Natural killer cell (primary cell): ENCODE data around the gene AMY2B. TPM values are rescaled to one million over a fixed set of nuclear protein-coding genes. Genes with fewer than 3 reads are reported as not detected.
"Not testable (repeated sequence)": the region's sequence is repeated elsewhere in the genome, so short reads cannot be mapped to it uniquely, and the experiment has no call there.

Source experiments
- ATAC-seq, 3 donors: fragments of 150-1000 bp in 2 of 3; fragments of 200-7000 bp in 1 of 3; cut with Tn5 transposase; 1 replicate in 1 of 3; 2 replicates in 2 of 3; pipeline ENCODE4 v1.10.0; 2021; ENCODE audit warnings: mild to moderate bottlenecking in 2 of 3, moderate library complexity in 2 of 3
- DNase-seq, 2 donors: peaks; one replicate each; pipeline versions ENCODE4 v3.0.0 to v3.0.0-alpha.2; 2013 to 2021; ENCODE audit warnings: mixed read lengths in 1 of 2
- H3K27ac ChIP-seq: one replicate; pipeline ENCODE4 v1.5.1; 2013; ENCODE audit warnings: mild to moderate bottlenecking, low read length
- H3K27me3 ChIP-seq: one replicate; pipeline ENCODE4 v1.6.1; 2013; ENCODE audit warnings: low read length; ENCODE audit not compliant: control insufficient read depth, insufficient read depth
- H3K36me3 ChIP-seq: one replicate; pipeline ENCODE4 v1.6.1; 2013; ENCODE audit warnings: low read length; ENCODE audit not compliant: control insufficient read depth, insufficient read depth
- H3K4me1 ChIP-seq: one replicate; pipeline ENCODE4 v1.6.1; 2013; ENCODE audit warnings: low read length; ENCODE audit not compliant: control insufficient read depth, insufficient read depth
- H3K4me3 ChIP-seq: one replicate; pipeline ENCODE4 v1.5.1; 2013; ENCODE audit warnings: low read length
- H3K9me3 ChIP-seq: one replicate; pipeline ENCODE4 v1.6.1; 2013; ENCODE audit warnings: low read length; ENCODE audit not compliant: control insufficient read depth, insufficient read depth
- H3K27ac Mint-ChIP-seq, 2 donors: one replicate each; pipeline ENCODE4 v1.8.0; 2022; ENCODE audit warnings: mild to moderate bottlenecking in 2 of 2, mixed read lengths in 2 of 2, moderate library complexity in 1 of 2
- H3K27me3 Mint-ChIP-seq, 2 donors: one replicate each; pipeline ENCODE4 v1.8.0; 2022; ENCODE audit warnings: low read depth in 2 of 2, mixed read lengths in 2 of 2
- H3K36me3 Mint-ChIP-seq: one replicate; pipeline ENCODE4 v1.8.0; 2022; ENCODE audit warnings: mixed read lengths
- H3K4me1 Mint-ChIP-seq, 2 donors: one replicate each; pipeline ENCODE4 v1.8.0; 2022; ENCODE audit warnings: mixed read lengths in 2 of 2
- H3K4me3 Mint-ChIP-seq: one replicate; pipeline ENCODE4 v1.8.0; 2022; ENCODE audit warnings: mild to moderate bottlenecking, moderate library complexity, mixed read lengths
- H3K9me3 Mint-ChIP-seq, 2 donors: one replicate each; pipeline ENCODE4 v1.8.0; 2022; ENCODE audit warnings: mixed read lengths in 2 of 2
- CTCF ChIP-seq: fragments of 200-600 bp; IDR thresholded peaks from one replicate; pipeline ENCODE4 v1.8.0; 2022; ENCODE audit warnings: antibody characterized with exemption
- WGBS: methylation state at CpG from one replicate; pipeline ENCODE4 v1.1.7; 2013; ENCODE audit warnings: missing lambda C conversion rate; ENCODE audit not compliant: insufficient coverage; 5-methylcytosine and 5-hydroxymethylcytosine counted together
- intact Hi-C: fragments of 100-400 bp; cut with micrococcal nuclease; formaldehyde crosslinking; loops from one replicate; pipeline ENCODE4 v1.14.2; 2022
- total RNA-seq, 4 donors: library from RNA; stranded (reverse); fragments of 120-200 nt in 1 of 4; gene quantifications; one replicate each; pipeline versions ENCODE4 v1.2.3 to v1.2.4, GENCODE V29; 2013 to 2022

Gene AMY2B
- total RNA-seq: 10 to 100 TPM; 30.9 to 37.5 (median 31.7) TPM
- 59.7 TPM for total RNA-seq (2013)

DNA sequence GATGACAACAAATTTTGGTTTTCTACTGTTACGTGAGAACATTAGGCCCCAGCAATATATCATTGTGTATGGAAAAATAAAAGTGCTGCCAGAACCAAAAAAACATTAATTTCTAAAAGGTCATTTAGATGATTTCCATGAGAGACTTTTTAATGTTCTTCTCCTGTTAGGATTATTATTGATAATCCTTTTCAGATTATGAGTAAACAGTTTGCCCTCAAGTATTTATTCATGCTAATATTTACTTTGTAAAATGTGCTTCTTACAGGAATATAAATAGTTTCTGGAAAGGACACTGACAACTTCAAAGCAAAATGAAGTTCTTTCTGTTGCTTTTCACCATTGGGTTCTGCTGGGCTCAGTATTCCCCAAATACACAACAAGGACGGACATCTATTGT is at the start of gene AMY2B:
Gene AMY2B (plus strand): TSS at position 301 of the 400 bp plus-strand sequence. CDS start 14 bp downstream, at position 315.
- H3K4me3 Mint-ChIP-seq, H3K27ac Mint-ChIP-seq, DNase-seq, intact Hi-C loops, ATAC-seq, H3K27me3 ChIP-seq, H3K27ac ChIP-seq, H3K9me3 Mint-ChIP-seq, H3K9me3 ChIP-seq, H3K4me1 Mint-ChIP-seq, H3K4me3 ChIP-seq, H3K27me3 Mint-ChIP-seq, H3K4me1 ChIP-seq, H3K36me3 ChIP-seq, H3K36me3 Mint-ChIP-seq: not testable (repeated sequence)
- WGBS: no CpG with 5 or more reads among the region's 2 CpGs

- Mint-ChIP-seq H3K4me3 (no peak overlapping the region), H3K27ac (no peak overlapping the region), H3K36me3 (no peaks in the 10 kb centered on the region), H3K9me3 (no peaks in the 10 kb centered on the region), H3K27me3 (peaks cover 0 to 10% of the 10 kb centered on the region in 2 donors), H3K4me1 (peaks cover 20 to 23% of the 10 kb centered on the region in 2 donors)
- Histone ChIP-seq H3K27ac (no peak overlapping the region), H3K9me3 (no peaks in the 10 kb centered on the region), H3K4me3 (no peak overlapping the region), H3K27me3 (no peaks in the 10 kb centered on the region), H3K4me1 (peaks cover 6% of the 10 kb centered on the region), H3K36me3 (peaks cover under 1% of the 10 kb centered on the region)
- WGBS: 100% methylated on average over 2 of the region's 3 CpGs
- DNase-seq (no peak), ATAC-seq (no peak)
- TF ChIP-seq CTCF: no peak
- intact Hi-C loops: no loop called here
Observed at GRCh38 chr1:103523346-103523745, 48.0 kb upstream of the AMY2B start.

- peak; percentile 2 to 6 (median 4) for ATAC-seq
- Histone ChIP-seq H3K4me3 (peak overlapping the region; percentile 36), H3K27ac (no peak overlapping the region), H3K36me3 (peaks cover 7% of the 10 kb centered on the region), H3K4me1 (peaks cover 6% of the 10 kb centered on the region), H3K27me3 (no peaks in the 10 kb centered on the region), H3K9me3 (no peaks in the 10 kb centered on the region)
- TF ChIP-seq CTCF: no peak
- Mint-ChIP-seq H3K4me3 (peak overlapping the region; percentile 79), H3K9me3 (no peaks in the 10 kb centered on the region), H3K4me1 (peaks cover 28 to 36% of the 10 kb centered on the region in 2 donors), H3K36me3 (no peaks in the 10 kb centered on the region), H3K27ac (peak overlapping the region; percentile 94 to 96), H3K27me3 (peaks cover 0 to 10% of the 10 kb centered on the region in 2 donors)
- intact Hi-C loops: no loop called here
- peak in 1 of 2 donors; percentile 65 for DNase-seq
- 3% methylated on average over 13 of the region's 34 CpGs for WGBS
Observed at GRCh38 chr1:103525114-103525606, 46.2 kb upstream of the AMY2B start.

GRCh38 chr1:103525607-103526507 is 45.5 kb upstream of the AMY2B start, which contains the start of gene RNPC3:
TSS of gene RNPC3 (plus strand) at chr1:103525699. CDS start at chr1:103526071, 372 bp downstream.
- H3K9me3 Mint-ChIP-seq: no peaks in the 10 kb centered on the region
- H3K27me3 Mint-ChIP-seq: peaks cover 0 to 10% of the 10 kb centered on the region in 2 donors
- peak within 1 kb of the TSS; percentile 94 to 96 for H3K27ac Mint-ChIP-seq
- peaks cover 34 to 41% of the 10 kb centered on the region in 2 donors for H3K4me1 Mint-ChIP-seq
- Histone ChIP-seq H3K4me1 (peaks cover 6% of the 10 kb centered on the region), H3K36me3 (peaks cover 7% of the 10 kb centered on the region), H3K9me3 (no peaks in the 10 kb centered on the region), H3K27me3 (no peaks in the 10 kb centered on the region), H3K4me3 (peak within 1 kb of the TSS; percentile 97), H3K27ac (peak within 1 kb of the TSS; percentile 89)
- DNase-seq: peak; percentile 84 to 94
- peak; percentile 83 to 92 (median 83) for ATAC-seq
- intact Hi-C loops: no loop called here
- no peaks in the 10 kb centered on the region for H3K36me3 Mint-ChIP-seq
- no peak for TF ChIP-seq CTCF
- under 1% methylated on average over 56 of the region's 62 CpGs for WGBS
- peak within 1 kb of the TSS; percentile 98 for H3K4me3 Mint-ChIP-seq
